ENCODE results near the gene CPED1.
"Not testable (repeated sequence)": the region's sequence is repeated elsewhere in the genome, so short reads cannot be mapped to it uniquely, and the experiment has no call there.

Gene CPED1

DNA sequence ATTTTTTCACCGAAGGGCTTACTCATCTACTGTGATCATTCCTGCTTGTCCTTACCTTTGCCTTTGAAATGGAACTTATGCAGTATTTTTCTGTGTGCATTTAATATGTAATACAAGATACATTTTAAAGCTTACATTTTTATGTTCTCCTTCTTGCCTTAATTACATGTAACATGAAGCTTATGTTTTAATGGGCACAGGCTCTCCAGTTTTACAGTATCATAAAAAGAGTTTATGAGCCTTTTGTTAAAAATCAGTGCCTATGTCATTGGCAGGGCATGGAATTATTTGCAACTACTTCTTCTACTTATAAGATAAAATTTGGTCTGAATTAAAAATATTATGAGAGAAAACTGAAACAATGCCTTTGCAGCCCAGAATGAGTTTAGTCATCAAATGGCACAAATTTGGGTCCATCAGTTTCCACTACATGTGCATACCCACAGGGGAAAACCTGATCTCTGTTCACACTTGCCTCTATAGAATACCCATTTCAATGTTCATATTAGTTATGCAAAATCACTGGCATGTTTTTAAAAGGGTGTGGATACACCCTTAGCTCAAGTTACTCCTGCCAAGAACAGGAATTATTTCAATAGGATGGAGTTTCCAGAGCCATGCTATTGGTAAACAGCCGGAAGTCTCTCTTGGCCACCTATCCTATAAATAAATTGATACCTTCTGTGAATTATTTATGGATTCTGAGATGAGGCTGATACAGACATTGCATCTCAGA is 312.3 kb downstream of the CPED1 start:
- DNase-seq = no peak

DNA sequence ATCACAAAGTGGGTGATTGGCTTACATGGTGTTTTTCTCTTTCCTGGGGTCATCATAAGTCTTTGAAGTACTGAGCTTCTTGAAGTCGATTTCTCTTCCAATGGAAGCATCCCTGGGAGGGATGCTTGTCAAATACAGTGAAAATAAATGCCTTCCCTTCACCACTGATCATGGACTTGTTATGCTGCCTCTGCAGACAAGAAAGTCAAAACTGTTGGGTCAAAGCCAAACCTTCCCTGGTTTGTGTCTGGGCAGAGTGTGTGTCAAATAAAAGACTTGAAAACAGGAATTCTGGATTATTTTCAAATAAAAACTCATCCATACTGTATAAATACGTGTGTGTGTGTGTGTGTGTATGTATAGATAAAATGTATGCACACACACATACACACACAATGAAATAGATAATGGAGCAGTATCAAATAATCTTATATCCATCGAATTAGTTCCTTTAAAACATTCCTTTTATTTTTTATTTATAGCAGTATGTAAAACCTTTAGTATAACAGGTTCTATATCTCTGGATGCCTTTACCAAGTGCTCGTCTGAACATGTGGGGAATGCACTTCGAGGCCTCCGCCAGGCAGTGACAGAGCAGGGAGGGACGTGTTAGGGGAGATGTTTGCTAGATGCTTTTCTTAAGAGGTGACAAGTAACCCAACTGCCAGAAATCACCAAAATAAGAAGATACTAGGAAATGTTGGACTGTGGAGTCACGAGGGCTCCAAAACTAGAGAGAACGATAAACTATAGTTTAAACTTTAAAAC is 313.1 kb downstream of the CPED1 start:
- DNase-seq = peak; percentile 66

DNA sequence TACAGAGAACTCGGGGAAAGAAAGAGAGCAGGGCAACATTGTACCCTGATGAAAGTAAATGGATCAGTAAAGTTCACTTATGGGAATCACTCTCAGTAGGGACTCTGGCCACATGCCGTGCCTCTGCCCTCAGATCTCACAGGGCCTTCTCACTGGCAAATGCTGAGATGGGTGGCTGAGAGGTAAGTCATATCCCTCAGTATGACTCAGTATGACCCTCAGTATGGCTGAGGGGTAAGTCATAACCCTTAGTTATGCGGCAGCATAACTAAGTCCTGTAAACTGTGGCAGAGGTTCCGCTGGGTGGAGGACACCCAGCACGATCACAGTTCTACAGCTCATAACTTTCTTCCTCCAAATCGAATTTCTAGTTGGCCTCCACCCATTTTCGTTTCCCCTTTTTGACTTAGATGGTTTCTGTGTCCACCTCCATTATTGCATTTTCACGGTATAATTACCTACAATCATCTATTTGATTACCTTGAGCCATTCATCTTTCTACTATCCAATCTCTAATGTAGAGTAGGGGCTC is 313.8 kb downstream of the CPED1 start:
- DNase-seq = peak; percentile 65

DNA sequence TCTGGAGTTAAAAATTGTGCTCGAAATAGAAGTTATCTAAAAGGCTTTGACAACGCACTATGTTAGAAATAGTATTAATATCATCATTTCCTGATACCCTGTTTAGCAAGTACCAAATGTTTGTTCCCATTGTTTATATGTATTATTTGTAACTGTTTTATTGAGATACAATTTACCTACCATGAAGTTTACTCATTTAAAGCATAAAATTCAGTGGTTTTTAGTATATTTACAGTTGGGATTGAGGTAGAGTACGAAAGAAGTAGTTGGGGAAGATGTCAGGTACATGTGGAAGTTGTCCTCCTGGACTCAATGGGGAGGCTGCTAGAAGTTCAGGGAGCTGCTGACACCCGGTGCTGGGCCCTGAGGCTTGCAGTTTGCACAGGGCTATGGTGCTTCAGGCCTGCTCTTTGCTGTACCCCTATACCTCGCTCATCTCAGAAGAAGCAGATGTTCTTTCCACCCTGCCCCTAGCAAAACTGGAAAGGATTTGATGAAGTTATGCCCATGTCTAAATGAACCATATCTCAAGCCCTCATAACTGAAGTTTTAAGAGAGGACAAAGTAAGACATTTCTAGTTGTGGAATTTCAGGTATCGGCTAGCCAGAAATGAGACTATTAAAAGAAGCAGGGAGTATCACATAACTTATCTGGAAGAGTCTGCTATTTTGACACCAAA is 315.1 kb downstream of the CPED1 start:
- no peak for DNase-seq

DNA sequence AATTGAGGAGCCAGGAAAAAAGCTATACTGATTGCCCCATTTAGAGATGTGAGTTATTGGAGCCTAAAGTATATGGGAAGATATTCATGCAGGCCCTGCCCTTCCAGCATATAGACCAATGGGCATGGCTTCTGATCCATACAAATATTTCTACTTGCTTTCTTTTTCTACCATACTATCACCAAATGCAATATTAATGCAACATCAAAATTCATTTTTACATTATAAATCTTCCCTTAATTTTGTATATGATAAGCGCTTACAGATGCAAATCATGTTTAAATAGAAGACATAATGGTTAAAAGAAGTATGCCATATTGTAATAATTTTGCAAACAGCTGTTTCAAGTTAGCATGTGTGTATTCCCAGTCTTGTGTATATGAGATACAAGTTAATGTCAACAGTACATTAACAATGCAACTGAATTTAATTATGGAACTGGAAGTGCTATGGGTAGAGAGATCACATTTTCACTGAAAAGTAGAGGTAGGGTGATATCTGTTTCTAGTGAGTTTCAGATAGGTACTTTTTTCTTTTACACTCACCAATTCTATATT is 315.7 kb downstream of the CPED1 start:
- DNase-seq = peak; percentile 43

DNA sequence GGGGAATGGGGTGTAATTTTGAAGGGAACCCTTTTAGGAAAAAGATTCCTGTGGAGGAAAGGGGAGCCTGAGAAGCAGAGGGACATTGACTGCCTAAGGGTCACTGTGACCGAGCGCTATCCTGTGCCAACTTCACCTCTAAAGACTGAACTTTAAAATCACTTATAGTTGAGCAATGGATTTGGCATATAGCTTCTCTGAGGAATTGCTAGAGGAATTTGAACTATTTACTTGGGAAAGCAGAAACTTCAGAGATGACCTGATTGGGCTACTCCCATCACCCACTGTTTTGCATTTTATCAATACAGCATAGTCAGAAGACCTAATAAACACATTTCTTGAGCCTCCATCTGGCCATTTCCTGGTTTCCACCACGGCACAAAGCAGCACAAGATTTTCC is 316.6 kb downstream of the CPED1 start:
- peak; percentile 63 for DNase-seq

DNA sequence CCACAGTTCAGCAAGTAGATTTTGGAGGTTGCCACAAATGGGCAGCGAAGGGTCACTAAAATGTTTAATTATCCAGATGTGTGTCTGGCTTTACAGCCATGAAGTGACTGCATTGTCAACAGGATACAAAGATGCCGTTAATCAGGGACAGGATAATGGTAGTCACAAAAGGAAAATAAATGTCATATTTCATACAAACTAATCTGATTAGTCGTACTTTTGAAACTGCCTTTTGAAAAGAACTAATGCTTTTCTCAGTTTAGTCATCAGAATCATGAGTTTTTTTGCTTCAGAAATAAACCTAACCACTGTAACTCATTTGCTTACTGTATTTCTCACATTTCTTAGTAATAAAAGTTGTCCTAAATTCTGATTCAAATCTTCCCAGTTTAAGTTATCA is 318.1 kb downstream of the CPED1 start:
- no peak for DNase-seq

DNA sequence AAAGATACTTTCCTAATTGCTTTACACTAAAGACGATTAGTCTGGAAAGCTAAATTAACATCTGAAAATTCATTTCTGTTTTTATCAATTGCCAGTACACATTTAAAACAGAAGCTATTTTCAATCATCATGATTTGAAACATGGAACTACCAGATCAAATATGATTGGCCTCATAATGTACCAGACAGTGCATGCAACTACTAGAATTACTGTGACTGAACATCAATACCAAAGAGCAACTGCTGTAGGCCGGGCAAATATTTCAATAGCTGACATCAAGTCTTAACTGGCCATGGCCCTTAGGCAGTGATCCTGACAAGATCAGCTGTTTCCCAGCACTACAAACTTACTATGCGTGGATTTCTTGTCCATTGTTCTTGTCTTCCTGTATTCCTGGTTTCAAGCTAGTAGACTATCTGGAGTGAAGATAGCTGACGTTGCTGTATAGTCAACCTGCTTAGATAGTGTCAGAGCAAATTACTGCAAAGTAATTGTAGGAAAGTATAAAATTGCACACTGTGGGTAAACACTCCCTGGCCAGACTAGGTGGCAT is 318.6 kb downstream of the CPED1 start:
- no peak for DNase-seq

DNA sequence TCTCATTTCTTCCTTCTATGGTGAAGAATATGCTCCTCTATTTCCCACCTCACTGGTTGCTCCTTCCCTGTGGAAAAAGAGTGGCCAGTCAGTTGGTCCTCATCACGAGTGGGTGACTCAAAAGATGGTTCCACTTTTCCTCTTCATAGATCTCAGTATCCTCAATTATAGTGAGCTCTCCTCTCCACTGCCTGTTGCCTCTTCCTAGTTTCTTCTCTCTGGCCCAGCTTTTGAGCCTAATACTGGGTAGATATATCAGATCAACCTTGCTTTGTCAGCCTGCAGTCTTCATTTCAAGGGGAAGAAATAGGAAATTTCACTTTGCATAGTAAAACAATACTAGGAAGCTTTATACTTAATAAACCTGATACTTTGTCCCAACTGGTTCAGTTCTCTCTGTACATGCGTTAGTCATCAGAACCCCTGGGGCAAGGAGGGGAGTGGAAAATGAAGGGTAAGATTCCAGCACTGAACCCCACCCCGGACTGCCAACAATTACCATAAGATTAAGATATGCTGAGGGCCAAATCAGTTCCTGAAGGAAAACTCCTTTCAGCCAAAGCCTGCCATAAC is 324.8 kb downstream of the CPED1 start:
- no peak for DNase-seq

DNA sequence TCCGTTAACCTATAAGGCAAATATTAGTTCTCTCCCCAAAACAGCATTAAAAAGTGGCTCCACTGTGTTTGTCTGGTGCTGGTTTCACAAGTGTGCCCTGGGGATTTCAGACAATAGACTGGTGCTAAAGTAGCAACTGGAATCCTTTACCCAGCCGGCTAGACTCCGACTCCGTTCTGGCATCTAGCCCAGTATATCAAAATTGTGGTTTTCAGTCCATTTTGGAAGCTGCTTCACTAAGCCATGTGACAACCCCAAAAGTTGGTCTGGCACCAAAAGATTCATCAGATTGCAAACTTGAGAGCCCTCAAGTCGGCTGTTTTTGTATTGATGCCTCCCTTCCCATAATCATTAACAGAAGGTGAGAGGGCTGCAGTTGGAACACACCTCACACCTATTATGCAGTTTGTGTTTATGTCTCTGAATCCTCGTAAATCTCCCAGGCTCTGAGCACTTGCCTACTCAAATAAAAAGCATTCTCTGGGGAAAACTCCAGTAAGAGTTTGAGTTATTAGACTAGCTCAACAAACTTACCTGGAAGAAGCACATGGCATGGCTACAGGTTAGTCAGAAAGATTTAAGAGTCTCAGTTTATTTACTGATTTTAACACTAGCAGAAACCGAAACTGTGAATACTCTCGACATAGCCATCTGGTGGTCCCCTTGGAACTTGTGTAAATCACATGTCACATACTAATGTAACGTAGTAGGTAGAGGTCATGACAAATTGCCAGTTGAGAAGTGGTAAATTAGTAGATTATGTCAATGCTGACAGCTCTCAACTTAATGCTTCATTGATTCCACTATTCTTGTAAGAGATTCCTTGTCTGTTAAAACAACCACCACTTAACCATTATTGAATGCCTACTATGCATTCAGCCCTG is 325.5 kb downstream of the CPED1 start:
- peak; percentile 89 for DNase-seq

DNA sequence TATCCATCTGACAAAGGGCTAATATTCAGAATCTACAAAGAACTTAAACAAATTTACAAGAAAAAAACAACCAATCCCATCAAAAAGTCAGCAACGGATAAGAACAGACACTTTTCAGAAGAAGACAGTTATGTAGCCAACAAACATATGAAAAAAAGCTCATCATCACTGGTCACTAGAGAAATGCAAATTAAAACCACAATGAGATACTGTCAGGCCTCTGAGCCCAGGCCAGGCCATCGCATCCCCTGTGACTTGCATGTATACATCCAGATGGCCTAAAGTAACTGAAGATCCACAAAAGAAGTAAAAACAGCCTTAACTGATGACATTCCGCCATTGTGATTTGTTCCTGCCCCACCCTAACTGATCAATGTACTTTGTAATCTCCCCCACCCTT is 326.7 kb downstream of the CPED1 start:
- not testable (repeated sequence) for DNase-seq

DNA sequence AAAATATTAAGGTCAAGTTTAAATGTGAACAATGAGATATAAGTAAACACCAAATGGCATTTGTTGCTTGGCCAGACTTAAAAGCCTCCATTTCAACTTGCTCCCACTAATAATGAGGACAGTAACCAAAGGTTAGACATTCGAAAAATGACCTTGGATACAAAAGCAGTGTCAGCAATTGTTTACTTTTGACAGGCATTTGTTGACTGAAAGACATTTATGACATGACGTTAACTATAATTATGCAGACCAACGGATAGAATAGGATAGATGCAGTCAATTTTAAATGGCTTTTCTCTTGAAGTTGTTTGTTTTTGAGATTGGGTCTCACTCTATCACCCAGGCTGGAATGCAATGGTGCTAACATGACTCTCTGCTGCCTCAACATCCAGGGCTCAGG is 333.9 kb downstream of the CPED1 start:
- no peak for DNase-seq

DNA sequence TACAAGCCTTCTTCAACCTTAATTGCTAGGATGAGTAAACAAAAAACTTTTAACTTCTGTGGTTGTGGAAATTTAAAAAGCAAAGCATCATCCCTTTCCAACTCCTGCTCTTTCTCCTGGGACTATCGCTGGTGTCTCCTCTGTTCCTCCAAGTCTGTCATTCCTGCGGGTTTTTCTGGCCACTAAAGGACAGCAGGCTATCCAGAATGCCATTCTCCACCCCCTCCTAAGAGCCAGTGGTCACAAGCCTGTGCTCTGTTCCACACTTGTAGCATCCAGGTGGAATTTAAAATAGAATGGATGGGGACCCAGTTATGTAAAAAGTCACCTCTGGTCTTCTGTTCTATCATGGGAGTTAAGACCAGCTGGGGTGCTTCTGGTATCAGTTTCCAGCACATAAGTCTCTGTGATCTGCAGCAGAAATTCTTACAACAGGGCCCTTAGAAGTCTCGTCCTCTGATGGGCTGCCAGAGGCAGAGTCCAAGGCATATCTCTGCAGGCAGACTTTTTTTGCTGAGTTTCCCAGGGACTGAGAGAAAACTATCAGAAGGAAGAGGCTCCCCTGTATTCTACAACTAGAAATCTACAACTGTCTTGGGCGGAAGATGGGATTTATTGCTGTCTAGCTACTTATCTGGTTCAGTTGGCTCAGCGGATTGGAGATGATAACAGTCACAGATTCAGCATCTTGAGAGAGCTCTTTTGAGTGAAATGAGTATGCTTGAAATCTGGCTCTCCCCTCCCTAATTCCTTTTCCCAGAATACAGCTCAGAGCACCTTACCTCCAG is 335.2 kb downstream of the CPED1 start:
- DNase-seq = no peak

DNA sequence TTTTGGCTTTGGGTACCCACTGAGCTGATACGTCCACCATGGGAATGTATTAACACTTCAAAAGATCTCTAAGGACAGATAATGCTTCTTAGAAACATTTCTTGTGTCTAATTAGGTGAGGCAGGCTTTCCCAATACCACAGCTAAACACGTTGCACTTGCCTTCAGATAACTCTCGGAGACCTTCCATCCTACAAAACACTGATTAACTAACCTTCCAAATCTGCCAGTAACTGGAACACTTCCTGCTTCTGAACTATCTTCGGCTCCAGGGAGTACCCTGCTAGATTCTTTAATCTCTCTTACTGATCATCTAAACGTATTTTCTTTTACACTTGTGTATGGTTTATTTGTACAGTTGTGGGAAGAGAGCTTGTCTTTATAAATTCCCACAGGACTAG is 339.2 kb downstream of the CPED1 start:
- no peak for DNase-seq

DNA sequence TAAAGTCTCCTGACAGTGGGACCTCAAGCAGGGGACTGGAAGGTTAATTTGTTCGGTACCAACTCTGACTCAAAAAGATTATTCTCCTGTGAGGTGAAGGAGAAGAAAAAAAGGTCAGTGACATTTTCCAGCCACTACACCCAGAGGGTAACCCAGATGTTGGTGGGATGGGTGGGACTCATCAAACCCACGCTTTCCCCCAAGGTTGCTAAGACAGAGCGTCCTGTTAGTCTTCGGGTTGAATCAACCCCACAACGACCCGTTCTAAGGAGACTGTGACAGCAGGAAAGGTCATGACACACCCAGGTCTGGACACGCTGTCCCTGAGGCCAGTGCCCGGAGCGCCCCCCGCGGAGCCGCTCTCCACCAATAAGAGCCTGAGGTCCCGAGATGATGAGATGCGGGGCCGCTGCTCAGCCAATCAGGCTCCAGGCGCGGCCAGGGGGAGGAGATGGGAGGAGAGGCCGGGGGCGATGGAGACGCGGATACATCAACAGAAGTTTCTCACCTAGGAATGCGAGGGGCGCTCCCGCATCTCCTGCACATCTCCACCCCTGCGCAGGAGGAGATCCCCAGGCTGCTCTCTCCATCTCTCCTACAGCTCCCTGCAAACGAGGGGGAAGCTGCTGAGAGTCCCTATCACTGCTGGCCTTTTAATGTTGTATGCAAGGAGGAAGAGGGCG is 340.1 kb downstream of the CPED1 start, which contains the start of gene WNT16:
Gene WNT16, plus strand, starts transcription at position 493 of the 683 bp plus-strand sequence. CDS start 293 bp downstream, outside the sequence.
- DNase-seq = no peak

DNA sequence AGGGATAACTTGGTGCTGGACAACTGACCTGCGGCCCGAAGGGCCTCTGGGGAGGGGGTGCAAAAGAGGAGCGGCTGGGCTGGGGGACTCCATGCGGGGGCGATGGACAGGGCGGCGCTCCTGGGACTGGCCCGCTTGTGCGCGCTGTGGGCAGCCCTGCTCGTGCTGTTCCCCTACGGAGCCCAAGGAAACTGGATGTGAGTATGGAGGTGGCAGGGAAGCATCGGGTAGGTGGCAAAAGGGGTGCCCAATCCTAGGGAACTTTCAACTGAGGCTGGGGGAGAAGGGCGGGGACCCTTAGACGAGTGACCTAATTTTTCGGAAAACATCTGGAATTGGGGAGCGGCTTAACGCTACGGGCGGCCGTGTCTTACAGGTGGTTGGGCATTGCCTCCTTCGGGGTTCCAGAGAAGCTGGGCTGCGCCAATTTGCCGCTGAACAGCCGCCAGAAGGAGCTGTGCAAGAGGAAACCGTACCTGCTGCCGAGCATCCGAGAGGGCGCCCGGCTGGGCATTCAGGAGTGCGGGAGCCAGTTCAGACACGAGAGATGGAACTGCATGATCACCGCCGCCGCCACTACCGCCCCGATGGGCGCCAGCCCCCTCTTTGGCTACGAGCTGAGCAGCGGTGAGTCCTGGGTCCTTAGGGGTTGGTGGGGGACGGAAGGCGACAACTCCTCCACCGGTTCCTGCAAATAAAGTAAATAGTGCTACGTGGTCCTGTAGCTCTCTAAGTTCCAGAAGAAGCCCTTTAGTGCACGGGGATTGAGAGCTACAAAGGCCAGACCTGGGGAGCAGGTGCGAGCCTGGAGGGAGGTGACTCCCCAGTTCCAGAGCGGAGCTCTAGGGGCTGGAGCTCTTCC is 340.9 kb downstream of the CPED1 start:
- no peak for DNase-seq

DNA sequence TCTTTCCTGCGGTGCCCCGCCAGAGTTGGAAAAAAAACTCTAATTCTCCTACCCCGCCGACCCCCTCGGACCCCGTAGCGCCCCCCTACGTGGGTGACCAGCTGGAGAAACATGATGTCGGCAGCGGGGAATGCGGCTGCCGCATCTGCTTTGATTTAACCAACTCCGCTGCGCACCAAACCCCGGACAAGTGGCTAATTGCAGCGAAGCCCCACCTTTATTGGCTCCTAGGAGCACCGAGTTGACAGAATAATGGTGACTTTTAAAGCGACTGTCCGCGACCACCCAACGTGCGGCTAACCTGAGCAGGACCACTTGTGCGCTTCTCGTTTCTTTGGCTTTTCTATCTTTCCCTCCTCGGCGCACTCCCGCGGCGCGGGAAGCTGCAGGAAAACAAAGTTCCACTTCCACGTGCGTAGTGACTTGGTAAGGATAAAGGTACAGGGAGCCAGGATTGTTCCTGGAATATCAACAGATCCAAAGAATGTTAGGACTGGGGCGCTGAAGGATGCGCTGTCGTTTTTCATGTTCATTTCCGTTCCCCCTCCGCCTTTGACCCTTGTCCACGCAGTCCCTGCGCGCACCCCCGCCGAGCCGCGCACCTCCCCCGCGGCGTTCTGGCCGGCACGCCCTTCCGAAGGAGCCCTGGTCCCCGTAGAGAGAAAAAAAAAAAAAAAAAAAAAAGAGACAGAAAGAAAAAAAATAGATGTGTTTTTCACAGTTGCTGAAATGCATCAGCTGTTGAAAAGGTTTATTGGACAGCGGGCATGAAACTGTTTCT is 341.7 kb downstream of the CPED1 start:
- DNase-seq = peak; percentile 35

DNA sequence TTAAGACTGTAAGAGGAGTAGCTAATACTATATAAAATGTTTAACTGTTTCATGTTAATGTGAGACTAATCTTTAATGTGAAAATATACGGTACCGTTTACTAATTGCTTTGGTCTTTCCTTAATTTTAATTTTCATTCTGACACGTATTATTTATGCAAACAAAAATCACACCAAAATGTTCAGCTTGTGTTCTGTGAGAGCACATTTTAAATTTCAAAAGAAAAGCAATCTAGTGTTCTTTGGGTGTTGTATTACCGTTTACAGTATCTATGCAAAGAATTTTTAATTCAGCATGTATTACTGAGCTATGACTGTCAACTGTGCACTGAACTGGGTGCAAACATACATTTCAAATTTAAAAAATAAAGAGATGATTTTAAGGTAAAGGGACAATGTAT is 342.5 kb downstream of the CPED1 start:
- no peak for DNase-seq
